ENCODE measurements around the gene ZBTB20. TPM values are rescaled to one million over a fixed set of nuclear protein-coding genes. Genes with fewer than 3 reads are reported as not detected.

Gene ZBTB20
- total RNA-seq, 2 donors from 2014 or later, result 112 to 120 TPM

GRCh38 chr3:114597871-114598270 is 549.2 kb downstream of the ZBTB20 start:
- Histone ChIP-seq H3K27me3 (replicated peaks; ENCODE audit: insufficient read depth) (no peaks in the 10 kb centered on the region), H3K9me3 (no peaks in the 10 kb centered on the region), H3K27ac (no peak overlapping the region), H3K4me3 (no peak overlapping the region), H3K36me3 (no peaks in the 10 kb centered on the region), H3K4me1 (ENCODE audit: control insufficient read depth in 1 of 2, low read depth in 2 of 2) (peaks cover 0 to 18% of the 10 kb centered on the region in 2 donors)
- DNase-seq (ENCODE audit: low spot score) (no peak), ATAC-seq (ENCODE audit: insufficient number of reproducible peaks, low FRiP score, low read depth) (no peak)
- TF ChIP-seq CTCF (IDR thresholded peaks at IDR 0.05), result no peak

GRCh38 chr3:114597012-114597411 is 550.1 kb downstream of the ZBTB20 start:
- no peaks in the 10 kb centered on the region for H3K9me3 ChIP-seq
- DNase-seq (ENCODE audit: low spot score), result no peak
- H3K27me3 ChIP-seq (replicated peaks; ENCODE audit: insufficient read depth), result no peaks in the 10 kb centered on the region
- H3K4me3 ChIP-seq, result no peak overlapping the region
- ATAC-seq (ENCODE audit: insufficient number of reproducible peaks, low FRiP score, low read depth), result no peak
- no peak overlapping the region for H3K27ac ChIP-seq
- no peaks in the 10 kb centered on the region for H3K36me3 ChIP-seq
- peaks cover 0 to 18% of the 10 kb centered on the region in 2 donors for H3K4me1 ChIP-seq (ENCODE audit: control insufficient read depth in 1 of 2, low read depth in 2 of 2)
- no peak for TF ChIP-seq CTCF (IDR thresholded peaks at IDR 0.05)

DNA sequence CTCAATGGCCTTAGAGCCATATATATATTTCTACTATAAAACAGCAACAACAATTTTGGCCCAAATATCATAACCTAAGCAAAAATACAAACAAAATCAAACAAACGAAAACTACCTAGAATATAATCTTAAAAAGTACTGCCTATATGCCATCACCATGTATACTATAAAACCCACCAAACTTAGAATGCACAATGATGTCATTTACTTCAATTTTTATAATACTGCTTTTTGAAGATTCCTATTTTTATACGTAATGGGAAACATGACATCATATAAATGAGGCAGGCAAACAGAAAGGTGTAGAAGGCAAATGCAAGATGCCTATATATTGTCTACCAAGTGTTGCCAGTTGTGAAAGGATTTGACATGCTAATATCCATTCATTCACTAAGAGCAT is 550.9 kb downstream of the ZBTB20 start:
- Histone ChIP-seq H3K36me3 (no peaks in the 10 kb centered on the region), H3K27ac (no peak overlapping the region), H3K9me3 (no peaks in the 10 kb centered on the region), H3K27me3 (replicated peaks; ENCODE audit: insufficient read depth) (no peaks in the 10 kb centered on the region), H3K4me1 (ENCODE audit: control insufficient read depth in 1 of 2, low read depth in 2 of 2) (peaks cover 0 to 18% of the 10 kb centered on the region in 2 donors), H3K4me3 (no peak overlapping the region)
- DNase-seq (ENCODE audit: low spot score) (no peak), ATAC-seq (ENCODE audit: insufficient number of reproducible peaks, low FRiP score, low read depth) (no peak)
- TF ChIP-seq CTCF (IDR thresholded peaks at IDR 0.05), result no peak

- ATAC-seq (ENCODE audit: insufficient number of reproducible peaks, low FRiP score, low read depth), result no peak
- no peaks in the 10 kb centered on the region for H3K9me3 ChIP-seq
These were observed 551.5 kb downstream of the ZBTB20 start for GRCh38 chr3:114595522-114596028.

More at GRCh38 chr3:114595522-114596028, 551.5 kb downstream of the ZBTB20 start:
- no peak for DNase-seq (ENCODE audit: low spot score)
- no peak overlapping the region for H3K4me3 ChIP-seq
- H3K27me3 ChIP-seq (replicated peaks; ENCODE audit: insufficient read depth), result no peaks in the 10 kb centered on the region
- H3K4me1 ChIP-seq (ENCODE audit: control insufficient read depth in 1 of 2, low read depth in 2 of 2), result peaks cover 0 to 13% of the 10 kb centered on the region in 2 donors
- H3K27ac ChIP-seq, result no peak overlapping the region
- H3K36me3 ChIP-seq, result no peaks in the 10 kb centered on the region
- TF ChIP-seq CTCF (IDR thresholded peaks at IDR 0.05), result no peak
